Mesenteric fat pad (tissue), 1 donor: Measurements from ENCODE around the gene TUBG1. TPM values are rescaled to one million over a fixed set of nuclear protein-coding genes. Genes with fewer than 3 reads are reported as not detected.
A peak's percentile ranks its signal among the peaks of the same experiment; 100 is the strongest.
"Not testable (repeated sequence)": the region's sequence is repeated elsewhere in the genome, so short reads cannot be mapped to it uniquely, and the experiment has no call there.

ENCODE experiments used
- DNase-seq: peaks from one replicate; pipeline ENCODE4 v3.0.0-alpha.2; 2020; ENCODE audit warnings: low spot score
- total RNA-seq: library from RNA; stranded (reverse); fragmentation: NEBNext Ultra II Directional; extraction: Animal tissue kit (Norgen Biotek cat#: 25700); gene quantifications from one replicate; pipeline ENCODE4 v1.2.1, GENCODE V29; 2021
- donor health status: DM: yes; HTN: yes; CAD: no.

TUBG1 gene
- total RNA-seq, 1 donor from 2014 or later = 45.2 TPM

DNA sequence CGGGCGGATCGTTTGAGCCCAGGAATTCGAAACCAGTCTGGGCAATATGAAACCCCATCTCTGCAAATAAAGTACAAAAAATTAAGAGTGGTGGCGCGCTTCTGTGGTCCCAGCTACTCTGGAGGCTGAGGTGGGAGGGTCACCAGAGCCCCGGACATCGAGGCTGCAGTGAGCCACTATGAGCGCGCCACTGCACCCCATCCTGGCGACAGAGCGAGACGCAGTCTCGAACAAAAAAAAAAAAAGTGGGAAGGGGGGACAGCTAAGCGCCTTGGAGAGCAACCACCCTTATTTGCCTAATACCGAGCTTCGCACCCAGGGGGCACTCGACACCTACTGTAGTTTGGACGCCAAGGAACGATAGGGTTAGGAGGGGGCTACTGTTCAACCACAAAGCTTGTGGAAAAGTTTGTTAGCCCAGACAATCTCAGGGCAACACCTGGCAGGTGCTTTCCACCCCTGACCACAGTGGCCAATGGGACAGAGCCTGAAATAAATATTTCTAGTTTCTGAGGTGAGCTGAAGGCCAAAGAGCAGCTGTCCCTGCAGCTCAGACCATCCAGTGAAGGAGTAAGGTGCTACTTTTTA is 31.1 kb upstream of the TUBG1 start:
- no peak for DNase-seq

DNA sequence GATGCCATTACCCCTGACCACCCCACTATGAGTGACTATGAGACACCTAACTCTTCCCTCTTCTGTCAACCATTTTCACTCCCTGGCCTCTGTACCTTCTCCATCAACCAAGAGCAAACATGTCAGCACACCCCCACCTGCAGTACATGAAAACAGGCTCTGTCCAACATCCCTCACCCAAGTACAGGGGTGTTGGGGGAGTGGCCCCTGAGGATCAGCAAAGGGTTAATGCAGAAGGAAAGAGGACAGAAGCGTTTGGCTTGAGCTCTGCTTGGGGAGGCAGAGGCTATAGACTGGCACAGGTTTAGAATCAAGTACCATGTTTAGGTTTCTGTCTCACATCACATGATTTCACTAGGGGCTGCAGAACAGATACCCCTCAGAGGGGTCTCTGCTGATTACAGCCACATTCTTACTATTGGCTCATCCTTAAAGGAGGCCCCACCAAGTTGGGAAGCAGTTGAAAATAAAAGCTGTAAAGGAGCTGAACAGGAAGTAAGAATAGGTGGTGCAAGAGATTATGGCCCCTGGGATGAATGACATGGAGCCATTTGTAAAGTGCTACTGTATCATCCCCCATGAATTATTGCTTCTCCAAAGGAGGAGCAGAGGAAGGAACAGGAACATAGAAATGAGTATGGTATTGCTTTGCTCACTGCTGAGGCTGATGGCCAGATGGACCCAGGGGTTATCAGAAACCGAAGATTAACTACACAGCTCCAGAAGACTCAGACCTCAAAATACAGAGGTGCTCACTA is 29.5 kb upstream of the TUBG1 start:
- DNase-seq = no peak

DNA sequence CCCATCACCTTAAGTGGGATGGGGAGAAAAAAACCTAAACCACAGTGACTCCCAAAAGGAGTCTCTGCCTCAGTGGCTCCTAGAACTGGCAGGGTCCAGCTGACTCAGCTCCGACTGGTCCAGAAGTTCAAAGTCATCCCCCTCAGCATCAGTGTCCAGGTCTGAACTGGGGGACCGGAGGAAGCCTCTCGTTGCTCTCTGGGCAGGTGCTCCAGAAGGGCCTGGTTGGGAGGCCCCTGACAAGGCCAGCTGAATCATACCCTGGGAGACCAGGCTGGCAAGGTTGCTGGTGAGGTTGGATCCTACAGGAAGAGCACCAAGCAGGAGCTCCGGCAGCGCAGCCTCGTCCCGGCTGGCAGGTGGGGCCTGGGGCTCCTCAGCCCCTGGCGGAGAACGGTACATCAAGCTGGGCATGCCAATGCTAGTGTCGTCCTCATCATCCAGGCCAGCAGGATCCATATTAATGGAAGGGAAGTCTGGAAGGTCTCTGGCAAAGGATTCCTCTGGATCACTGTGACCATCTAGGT is 27.7 kb upstream of the TUBG1 start:
- no peak for DNase-seq

DNA sequence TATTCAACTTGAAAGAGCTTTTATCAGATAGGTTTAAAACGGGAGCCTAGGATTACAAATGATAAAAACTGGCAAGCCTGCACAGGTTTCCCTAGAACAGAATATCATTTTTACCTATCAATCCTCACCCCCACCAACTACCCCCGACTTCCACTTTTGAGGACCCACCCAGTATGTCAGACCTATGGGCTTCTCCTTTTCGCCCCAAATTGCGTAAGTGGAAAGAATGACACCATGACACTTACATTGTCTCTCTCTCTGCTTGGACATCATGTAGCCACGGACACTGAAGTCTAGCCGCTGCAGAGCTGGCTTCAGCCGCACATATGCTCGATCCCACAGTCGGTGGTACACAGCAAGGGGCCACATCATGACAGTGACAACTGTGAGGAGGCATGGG is 24.6 kb upstream of the TUBG1 start:
- DNase-seq = no peak

- no peak for DNase-seq
Measured at GRCh38 chr17:42585353-42585752, 24.1 kb upstream of the TUBG1 start.

DNA sequence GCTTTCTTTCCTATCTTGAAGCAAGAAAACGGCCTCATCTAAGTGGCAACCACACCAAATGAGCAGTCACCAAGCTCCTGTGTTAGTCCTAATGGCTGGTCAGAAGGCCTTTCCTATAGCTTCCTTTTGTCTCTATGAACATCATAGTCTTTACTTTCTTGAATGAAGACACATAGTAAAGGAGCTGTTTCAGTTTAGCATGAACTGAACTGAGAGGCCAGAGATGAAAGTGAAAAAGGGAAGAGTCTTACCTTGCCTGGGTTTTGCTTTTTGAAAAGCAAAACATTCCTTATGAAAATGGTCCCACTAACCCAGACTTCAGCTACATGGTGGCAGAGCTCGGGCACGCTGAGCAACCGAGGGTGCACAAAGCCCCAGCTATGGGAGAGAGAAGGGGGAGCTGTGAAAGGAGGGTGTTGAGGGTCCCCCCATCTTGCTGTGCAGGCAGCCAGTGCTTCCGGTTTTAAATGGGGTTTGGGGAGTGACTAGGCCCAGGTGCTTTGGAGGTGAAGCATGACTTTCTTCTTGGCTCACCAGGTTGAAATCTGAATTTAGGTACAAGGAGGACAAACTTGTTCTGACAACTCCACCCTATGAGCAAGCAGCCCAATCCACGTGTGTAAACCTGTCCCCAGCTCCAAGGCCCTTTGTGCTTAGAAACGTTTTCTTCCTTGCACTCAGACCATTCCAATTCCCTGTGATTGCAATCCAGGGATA is 22.8 kb upstream of the TUBG1 start:
- no peak for DNase-seq

DNA sequence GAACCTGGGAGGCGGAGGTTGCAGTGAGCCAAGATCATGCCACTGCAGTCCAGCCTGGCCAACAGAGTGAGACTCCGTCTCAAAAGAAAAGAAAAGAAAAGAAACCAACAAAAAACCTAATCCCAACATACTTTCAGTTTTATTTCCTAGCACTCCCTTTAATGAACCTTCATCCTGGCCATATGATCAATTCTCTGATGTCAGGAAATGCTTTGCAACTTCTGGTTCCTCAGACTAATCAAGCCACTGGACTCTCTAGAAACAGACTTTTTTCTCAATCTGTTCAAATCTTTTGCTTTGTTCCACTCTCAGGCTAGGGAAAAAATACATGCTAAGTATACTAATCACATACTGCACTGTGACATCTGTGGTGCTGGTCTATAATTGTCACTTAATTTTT is 18.6 kb upstream of the TUBG1 start:
- no peak for DNase-seq

- no peak for DNase-seq
Measured at GRCh38 chr17:42591411-42591810, 18.1 kb upstream of the TUBG1 start.

- DNase-seq = no peak
Measured at GRCh38 chr17:42596386-42596785, 13.1 kb upstream of the TUBG1 start.

DNA sequence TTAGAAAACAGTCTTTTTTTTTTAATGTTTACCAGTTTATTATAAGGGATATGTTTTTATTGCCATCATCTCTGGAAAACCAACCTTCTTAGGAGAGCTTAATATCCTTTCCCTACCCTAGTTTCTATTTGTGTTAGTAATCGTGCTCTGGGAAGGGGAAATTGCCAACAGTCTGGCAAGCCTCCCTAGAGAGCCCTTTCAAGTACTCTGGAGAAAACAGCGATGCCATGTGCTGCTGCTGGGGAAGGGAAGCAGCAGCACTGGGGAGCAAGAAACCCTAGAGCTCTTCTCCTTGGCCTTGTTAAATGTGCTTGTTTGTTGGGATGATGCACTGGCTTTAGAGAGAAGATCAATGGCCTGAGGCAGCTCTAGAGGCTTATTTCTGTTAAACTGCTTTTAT is 10.6 kb upstream of the TUBG1 start:
- no peak for DNase-seq

GRCh38 chr17:42603318-42603717 is 6.2 kb upstream of the TUBG1 start:
- DNase-seq = no peak

DNA sequence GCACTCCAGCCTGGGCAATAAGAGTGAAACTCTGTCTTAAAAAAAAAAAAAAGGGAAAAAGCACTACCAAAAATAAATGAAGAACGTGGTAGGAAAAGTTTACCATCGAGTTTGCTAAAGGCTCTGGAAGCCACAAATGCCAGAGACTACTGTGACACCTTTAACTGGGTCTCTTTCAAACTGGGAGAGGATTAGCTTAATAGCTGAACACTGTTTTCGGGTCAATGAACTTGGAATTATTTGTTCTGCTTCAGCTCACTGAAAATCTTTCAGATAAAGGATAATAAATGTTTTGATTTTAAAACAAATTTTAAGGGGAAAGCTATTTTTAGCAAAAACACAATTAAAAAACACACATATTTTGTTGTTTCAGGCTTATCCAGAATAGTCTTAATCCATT is 1.7 kb upstream of the TUBG1 start:
- no peak for DNase-seq

DNA sequence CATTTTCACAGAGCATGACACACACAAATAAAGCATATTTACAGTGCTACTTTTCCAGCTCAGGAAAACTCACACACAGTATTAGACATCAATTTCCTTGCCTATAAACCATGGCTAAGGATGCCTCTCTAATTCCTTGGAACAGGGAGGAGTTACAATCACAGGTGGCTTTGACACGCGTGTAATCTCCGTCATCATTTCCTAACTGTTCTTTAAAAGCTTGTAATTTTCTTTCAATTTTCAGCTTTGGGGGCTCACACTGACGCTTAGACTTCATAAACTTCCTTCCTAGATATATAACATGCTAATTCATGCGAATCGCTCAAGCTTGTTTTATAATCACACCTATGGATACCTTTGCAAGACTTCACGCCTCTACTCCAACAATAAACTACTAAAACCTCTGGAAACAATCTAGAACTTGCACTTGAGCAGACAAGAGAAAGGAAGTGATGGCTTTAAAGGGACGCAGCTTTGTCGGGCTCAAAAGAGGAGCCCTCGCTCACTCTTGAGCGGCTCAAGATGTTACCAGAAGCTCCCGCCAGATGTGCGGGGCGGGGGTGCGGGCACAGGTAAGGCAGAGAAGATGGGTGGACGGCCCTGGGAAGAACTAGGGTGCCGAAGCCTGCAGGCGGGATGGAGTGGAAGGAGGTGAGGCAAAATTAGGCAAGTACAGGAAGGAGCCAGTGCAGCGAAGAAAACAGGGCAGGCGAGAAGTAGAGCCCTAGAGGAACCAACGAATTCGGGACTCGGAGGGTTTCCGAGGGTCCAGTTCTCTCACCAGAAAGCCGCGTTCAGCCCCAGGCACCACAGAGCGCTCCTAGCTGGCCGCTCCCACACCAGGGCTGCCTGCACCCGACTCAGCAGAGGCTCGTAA is 940 bp upstream of the TUBG1 start:
- DNase-seq = no peak

DNA sequence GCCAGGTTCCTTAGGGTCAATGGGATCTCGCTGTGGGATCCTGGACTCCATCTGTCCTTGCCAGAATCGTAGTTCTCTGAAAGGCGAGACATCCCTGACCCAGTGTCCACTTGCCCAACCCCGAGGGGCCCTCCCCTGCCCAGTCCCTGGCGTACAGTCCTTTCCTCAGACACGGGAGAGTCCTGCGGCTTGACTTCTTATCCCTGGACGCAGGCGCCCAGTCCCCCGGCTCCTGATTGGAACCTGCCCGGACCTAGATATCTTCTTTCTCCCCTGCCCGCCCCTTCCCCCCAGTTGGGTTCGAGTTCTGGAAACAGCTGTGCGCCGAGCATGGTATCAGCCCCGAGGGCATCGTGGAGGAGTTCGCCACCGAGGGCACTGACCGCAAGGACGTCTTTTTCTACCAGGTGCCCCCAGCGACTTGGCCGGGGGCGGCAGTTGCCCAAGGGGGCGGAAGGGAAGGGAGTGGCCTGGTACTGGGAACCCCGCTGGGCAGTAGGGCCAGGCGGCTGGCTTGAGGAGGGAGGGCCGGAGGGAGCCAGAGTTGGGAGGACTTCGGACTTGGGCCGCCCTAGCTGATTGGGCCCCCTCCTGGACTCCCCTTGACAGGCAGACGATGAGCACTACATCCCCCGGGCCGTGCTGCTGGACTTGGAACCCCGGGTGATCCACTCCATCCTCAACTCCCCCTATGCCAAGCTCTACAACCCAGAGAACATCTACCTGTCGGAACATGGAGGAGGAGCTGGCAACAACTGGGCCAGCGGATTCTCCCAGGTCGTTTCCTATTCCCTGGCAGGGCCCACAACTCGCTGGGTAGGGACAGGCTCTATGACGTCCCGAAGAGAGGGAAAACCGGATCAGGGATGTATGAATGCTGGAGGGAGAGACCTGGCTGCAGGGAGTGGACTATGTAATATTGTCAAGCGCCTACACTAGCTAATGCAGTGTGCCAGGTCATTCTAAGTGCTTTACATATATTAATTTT is 625 bp downstream of the TUBG1 start:
- not testable (repeated sequence) for DNase-seq

DNA sequence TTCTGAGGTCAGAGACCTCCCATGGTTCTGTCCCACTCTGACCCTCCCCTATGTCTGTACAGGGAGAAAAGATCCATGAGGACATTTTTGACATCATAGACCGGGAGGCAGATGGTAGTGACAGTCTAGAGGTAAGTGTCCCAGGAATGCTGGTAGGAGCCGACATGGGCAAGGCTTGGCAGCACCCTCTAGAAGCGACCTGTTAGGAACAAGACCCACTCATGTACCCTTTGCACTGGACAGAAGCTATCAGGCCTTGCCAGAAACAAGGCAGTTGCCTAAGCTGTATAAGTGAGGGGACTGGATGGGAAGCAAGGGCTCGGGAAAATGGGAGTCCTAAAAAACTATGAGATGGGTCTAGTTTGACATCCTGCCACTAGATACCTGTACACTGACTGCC is 2.5 kb downstream of the TUBG1 start:
- no peak for DNase-seq

- DNase-seq = peak; percentile 82
Measured at GRCh38 chr17:42613699-42614295, 4.3 kb downstream of the TUBG1 start.

- DNase-seq = no peak
Measured at GRCh38 chr17:42617956-42618431, 8.5 kb downstream of the TUBG1 start.

DNA sequence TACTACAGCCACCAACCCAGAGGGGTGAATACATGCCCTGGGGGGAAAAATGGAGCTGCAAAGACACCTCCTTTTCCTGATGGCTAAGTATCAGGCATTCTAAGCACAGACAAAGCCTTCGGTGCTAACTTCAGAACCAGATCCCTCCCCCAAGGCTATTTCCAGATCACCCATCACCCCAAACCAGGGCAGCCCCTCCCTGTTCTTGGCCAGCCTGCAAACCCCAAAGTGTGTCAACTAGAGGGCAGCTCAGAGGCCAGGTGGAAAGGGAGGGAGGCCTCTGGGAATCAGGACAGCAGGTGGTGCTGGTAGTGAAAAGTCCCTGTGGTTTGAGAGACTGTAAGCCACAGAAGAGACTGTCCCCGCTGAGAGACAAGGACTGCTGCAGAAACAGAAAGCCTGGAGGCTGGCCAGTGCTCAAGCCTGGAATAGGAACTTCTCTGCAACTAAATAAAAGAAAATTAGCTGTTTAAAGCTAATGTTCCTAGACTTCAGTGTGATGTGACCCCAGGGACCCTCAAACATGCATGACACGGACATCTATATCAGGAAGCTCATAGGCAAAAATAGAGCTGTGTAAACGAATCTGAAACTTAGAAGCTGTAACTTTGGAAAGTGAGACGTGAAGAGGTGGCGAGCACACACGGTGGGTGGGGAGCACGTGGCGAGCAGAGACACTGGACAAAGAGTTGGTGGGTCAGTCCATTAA is 9.1 kb downstream of the TUBG1 start:
- no peak for DNase-seq

DNA sequence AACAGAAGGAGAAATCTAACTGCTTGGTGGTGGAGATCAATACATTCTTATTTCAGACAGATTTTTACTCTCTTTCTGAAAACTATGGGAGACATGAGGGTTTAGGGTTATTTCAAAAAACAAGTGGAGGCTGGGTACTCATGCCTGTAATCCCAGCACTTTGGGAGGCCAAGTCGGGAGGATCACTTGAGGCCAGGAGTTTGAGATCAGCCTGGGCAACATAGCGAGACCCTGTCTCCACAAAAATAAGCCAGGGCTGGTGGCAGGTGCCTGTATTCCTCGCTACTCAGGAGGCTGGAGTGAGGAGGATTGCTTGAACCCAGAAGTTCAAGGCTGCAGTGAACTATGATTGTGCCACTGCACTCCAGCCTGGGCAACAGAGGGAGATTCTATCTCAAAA is 12.5 kb downstream of the TUBG1 start:
- not testable (repeated sequence) for DNase-seq
